NCI-H1092 treated with DMSO at 0.1 percent for 48 hours (cell line): ENCODE data around the gene POLR3GL.

Experiments used
- DNase-seq: peaks from one replicate; lab custom pipeline; 2025; lab: John Stamatoyannopoulos, UW

The POLR3GL gene

DNA sequence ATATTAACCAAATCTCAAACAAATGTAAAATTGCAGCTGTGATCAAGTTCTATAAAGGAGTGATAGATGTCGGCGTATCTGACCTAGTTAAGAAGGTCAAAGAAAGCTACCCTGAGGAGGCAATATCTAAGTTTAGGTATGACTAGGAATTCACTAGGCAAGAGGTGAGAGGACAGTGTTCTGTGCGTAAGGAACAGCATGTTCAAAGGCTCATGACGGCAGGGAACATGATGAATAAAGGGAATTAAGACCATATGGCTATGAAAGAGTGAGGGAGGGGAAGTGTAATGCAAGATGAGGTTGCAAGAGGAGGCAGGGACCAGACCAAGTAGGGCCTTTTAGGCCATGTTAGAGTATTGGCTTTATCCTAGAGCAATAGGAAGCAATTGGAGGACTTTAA lies 15.3 kb upstream of the POLR3GL start:
- DNase-seq = no peak

DNA sequence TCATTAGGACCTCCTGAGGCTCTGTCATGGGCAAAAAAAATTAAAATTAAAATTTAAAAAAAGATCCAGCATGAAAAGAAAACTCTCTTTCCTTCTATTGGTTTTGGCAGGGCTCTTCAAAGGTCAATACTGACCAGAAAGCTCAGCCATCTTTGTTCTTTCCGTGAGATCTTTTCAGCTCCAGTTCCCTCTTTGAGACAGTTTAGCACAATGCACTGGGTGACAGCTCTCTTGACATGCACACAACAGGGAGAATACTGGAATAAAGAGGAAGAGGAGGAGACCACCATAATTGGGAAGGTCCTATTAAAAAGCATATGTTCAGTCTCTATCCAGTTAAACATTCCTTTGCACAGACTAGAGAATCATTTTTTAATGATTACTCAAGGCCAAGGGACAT lies 13.0 kb upstream of the POLR3GL start:
- DNase-seq = no peak

DNA sequence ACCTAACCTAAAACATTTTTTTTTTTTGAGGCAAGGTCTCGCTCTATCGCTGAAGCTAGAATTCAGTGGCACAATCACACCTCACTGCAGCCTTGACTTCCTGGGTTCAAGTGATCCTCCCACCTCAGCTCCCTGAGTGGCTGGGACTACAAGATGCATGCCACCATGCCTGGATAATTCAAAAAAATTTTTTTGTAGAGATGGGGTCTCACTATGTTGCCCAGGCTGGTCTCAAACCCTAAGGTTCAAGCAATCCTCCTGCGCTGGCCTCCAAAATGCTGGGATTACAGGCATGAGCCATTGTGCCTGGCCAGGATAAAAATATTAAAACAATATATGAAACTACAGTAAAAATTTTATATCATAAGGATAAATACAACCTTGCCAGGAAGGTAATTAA lies 11.6 kb upstream of the POLR3GL start:
- no peak for DNase-seq

DNA sequence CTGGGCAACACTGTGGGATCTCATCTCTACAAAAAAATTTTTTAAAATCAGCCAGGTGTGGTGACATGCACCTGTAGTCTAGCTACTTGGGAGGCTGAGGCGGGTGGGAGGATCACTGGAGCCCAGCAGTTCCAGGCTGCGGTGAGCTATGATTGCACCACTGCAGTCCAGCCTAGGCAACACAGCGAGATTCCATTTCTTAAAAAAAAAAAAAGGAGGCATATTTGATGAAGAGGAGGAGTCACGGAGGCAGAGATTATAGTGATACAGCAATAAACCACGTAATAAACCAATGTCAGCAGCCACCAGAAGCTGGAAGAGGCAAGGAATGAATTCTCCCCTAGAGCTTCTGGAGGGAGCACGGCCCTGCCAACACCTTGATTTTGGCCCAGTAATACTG lies 10.6 kb upstream of the POLR3GL start:
- DNase-seq = no peak

DNA sequence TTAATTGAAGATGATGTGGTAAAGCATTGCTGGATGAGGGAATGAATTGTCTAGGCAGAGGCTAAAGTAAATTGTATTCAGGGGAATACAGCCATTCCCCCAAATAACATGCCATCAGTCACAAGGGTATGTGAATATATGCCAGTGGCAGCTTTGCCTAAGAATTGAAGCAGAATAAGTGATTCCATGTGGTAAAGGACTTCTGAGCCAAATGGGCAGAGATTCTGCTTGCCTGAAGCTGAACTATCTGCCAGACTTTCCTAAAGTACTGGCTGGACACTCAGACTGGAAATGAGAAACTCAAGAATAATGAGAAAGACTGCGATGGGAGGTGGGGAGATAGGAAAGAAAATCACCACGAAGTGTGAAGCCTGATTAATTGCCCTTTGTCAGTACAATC lies 9.1 kb upstream of the POLR3GL start:
- DNase-seq = no peak

DNA sequence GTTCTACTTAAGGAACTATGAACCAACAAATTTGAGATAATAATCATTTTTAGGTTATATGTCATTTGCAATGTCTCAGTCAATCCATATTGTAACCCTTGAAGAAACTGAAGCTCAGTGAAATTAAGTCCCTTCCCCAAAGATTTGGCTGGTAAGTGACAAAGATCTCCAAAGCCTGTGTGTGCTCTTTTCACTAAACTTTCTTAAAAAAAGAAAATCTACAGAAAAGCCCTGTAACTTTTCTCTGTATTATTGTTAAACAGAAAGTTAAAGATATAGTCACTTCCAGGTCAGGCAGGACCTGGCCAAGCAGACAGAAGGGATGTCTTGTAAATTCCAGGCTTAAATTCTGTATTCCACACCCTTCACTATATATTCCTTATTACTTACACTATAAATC lies 8.1 kb upstream of the POLR3GL start:
- DNase-seq = no peak

DNA sequence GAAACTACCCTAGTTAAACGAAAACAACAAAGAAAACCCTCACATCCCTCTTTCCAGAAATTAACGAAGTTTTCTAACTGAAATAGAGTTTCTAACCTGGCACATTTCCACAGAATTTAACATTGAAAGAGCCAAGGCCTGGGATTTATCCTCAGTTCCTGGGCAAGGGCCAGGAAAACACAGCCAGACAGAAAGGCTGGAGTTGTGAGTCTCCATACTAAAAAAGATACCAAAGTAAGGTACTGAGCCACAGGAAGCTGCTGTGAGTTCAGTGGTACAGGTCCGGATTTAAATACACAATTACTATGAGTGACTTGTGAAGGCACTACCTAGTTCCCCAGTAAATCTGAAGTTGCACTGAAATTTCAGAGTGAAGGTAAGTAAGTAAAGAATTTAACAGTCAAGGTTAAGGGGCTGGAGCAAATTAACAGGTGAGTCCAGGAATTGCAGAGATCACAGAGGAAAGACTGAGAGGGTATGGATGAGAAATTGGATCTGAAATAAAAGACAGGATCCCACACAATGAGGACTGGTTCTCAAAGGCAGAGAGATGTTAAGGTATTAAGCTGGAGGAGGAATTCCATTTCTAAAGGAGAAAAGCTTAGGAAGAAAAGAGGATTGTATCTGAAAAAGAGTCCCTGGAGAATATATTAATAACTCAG lies 7.6 kb upstream of the POLR3GL start:
- no peak for DNase-seq

DNA sequence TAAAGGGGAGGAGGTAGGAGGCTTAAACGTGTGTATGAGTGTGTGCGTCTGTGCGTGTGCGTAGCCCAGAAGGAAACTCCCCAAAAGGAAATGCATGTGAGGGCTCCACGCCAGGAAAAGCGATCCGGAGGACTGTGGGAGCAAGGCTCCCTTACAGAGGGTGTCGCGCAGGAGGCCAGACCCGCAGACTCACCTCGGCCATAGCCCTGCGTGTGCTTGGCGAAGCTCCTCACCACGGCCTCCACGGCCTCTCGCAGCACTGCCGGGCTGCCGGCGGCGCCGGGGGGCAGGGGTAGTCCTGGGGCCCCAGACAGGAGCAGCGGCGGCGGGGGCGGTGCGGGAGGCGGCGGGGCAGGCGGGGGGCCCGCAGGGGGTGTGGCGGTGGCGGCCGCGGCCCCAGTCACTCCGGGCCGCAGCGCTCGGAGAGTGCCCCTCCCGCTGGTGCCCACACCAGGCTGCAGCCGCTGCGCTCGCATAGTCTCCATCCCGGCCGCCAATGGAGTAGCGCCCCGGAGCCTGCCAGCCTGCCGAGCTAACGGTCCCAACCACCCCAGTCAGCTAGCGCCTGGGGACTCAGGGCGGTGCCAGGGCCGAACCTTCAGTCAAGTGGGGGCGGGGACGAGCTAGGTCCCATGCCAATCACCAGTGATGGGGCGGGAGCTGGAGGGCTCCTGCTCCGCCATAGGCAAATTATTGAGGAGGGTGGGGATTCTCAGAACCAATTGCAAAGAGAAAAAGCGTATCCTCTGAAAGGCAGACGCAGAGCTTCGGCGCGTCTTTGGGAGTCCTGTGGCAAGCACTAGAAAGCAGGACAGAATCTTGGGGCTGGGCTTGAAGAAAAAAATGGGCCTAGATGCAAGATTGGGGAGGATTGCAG lies 6.8 kb upstream of the POLR3GL start, which contains the start of gene LIX1L:
TSS of gene LIX1L (minus strand) at position 575 of the 877 bp plus-strand sequence. CDS start at position 485, 90 bp downstream.
- DNase-seq = peak; percentile 98

DNA sequence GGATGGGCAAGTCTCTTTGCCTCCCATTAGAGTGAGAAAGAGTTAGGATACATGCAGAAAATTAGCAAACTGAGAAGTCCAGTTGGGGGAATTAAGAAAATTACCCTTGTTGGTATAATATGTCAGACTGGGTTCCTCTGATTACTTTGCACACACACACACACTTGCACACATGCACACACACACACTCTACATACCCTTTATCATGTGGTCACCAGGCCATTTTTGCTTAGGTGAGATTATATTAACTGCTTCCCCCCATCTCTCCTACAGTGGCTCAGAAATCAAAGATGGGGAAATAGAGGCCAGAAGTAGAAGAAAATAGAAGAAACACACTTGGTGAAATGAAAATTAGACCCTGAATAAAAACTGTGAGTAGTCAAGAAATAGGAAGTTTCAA lies 5.8 kb upstream of the POLR3GL start:
- no peak for DNase-seq

DNA sequence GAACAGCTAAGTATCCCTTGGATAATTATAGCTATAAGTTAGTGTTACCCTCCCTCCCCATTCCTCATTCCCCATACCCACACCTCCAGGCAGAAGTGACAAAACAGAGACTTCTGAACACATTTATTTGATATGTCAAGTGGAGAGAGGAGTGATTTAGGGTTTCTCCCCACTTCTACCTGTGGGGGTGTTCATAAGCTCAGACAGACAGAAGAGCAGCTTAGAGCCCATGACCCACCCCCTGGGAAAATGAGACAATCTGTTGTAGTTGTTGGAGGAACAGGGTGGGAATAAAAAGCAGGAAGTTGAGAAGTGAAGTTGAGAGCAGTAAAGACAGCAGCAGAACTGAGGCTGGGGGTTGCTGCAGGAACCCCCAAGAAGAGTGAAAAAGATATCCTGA lies 5.2 kb upstream of the POLR3GL start:
- no peak for DNase-seq

DNA sequence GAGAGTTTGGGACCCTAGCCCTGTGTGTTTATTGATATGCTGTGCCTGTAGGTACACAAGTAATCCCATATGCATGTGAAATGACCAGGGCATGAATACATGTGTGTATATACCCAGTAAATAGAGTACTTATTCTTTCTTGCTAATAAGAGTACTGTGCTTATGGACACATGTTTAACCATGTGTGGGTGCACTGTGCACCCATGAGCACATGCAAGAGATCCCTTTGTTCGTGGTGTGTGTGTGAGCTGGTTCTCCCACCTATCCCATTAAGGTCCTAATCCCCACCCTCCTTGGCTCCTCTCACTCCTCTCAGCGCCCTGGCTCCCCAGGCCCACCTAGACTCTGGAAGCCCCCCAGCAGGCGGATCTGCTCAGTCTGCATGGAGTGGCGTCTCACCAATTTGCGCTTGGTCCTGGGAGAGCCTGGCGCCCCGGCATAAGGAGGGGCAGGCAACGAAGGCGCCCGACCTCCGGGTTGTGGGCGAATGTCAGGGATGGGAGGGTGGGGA lies 4.5 kb upstream of the POLR3GL start:
- no peak for DNase-seq

DNA sequence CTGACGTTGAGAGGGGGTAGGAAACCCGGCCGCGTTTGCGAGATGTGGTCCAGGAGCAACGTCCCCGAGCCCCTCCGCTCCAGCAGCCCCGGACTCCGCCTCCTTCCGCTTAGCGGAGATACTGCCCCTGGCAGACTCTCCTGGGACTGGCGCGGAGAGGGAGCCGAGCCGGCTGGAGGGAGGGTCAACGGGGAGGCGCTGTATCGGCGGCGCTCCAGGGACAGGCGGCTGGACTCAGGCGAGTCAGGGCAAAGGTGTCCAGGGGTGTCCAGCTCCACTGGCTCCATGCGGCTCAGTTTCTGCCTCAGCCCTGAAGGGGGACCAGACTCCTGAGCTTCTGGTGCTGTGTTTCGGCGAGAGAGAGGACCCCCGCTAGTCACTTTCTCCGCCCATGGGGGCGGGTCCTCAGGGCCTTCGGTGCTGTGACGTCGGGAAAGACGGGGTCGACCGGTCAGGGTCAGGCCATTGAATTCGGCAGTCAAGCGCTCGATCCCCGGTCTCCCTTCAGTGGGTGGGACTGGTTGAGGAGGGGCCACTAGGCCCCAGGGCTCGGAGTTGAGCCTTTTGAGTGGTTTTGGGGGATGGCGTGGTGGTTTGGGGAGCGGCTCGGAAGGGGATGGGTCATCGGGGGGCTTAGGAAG lies 3.9 kb upstream of the POLR3GL start:
- DNase-seq = peak; percentile 84

DNA sequence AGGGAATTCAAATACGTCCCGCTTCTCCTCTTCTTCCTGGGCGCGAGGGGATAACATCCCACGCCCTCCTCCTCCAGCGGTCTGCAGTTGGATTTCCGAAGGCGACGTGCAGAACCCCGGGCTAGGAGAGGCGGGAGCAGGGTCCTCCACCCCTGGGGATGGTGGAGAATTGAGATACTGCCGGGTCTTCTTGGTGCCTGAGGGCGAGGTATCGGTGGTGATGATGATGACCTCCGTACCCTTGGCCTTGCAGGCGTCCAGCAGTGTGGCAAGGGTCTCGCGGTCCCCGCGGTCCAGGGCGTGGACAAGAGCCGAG lies 3.4 kb upstream of the POLR3GL start:
- DNase-seq = no peak

DNA sequence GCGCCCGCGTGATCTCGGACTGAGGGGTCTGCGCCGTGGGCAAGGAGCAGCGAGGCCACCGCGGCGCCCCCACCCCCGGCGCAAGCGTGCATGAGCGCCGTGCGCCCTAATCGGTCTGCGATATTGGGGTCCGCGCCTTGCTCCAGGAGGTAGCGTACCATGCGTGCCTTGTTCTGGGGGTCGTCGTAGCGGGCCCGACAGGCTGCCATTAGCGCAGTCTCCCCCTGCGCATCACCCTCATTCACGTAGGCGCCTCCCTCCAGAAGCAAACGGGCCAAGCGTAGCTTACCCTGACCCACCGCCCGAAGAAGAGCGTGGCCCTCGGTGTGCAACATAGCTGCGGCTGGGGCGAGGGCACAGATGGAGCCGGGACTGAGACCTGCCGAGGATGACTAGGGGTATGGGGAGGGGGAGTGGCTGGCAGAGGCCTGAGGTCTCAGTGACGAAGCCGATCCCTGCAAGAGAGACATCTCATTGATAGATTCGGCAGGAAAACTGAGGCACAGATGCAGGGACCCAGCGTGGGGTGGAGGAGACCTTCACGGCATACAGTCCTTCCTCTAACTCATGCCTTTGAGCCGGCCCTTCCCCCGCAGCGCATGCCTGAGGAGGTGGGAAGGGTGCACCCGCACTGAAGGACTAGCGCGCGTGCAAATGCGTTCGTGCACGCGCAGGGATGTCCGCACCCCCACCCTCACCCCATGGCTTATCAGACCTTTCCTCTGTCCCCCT lies 2.9 kb upstream of the POLR3GL start:
- peak; percentile 25 for DNase-seq

DNA sequence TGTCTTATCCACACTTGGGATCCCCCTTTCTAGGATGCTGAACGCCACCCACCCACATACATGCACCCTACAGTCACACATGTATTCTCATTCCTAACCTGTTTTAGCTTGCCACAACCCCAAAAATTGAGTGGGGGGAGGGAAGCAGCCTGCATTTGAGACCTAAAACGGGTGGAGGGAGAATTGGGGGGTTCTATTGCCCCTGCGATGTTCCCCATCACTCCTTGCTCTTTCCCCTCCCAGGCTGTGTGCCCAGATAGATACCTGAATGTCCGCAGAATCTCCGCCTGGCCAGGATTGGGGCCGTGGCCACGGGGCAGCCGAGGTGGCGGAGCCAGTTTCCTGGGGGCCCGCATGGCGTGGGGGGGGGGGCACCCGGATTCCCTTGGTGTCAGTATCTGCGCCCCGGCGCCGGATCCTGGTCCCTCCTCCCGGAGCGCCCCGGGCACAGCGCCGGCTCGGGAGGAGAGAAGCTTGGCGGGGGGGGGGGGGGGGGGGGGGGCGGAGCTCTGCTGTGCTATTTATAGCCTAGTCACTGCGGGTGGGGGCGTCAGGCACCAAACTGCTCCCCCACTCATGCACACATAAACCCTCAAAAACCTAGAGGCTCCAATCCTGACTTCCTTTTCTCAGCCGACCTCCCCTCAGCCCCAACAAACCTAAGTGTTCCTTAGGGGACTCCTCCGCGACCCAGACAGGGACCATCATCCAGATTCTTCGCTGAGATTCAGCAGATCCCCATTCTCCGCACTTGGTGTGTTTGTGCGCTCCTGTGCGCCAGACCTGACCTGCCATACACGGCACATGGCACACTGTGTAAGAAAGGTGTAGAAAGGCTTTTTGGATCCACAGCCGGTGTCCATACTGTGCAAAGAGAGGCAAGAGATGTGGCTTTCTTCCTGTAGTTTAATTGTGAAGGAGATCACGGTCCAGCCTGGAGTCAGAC lies 2.1 kb upstream of the POLR3GL start:
- no peak for DNase-seq

DNA sequence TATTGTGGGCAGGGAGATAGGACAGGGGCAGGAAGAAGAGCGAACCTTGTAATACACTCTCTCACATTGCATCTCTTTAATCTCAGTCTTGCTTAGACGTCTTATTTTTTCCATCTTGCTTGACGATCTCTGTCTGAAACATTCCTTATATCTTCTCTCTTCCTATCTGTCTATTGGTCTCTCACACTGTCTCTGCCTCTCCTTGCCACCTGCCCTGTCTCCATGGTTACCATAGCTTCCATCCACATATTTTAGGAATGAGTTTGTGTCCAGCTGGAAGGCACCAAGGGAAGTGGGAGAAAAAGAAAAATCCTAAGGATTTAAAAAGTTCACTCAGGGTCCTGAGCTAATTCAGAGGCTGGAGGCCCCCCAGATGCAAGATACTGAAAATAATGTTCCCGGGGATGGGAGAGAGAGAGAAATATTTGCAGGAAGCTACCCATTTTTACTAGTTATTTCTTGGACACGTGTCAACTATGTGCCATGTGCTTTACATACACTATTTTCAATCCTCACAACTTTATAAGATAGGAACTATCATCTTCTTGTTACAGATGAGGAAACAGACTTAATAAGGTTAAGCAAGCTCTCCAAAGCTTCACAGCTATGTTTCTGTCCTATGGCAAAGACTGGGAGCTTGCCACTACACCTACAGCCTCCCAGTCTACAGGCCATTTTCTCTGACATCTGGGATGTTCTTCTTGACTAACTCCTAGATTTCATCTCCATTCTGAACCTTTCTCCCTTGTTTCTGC lies 1.0 kb upstream of the POLR3GL start:
- no peak for DNase-seq

DNA sequence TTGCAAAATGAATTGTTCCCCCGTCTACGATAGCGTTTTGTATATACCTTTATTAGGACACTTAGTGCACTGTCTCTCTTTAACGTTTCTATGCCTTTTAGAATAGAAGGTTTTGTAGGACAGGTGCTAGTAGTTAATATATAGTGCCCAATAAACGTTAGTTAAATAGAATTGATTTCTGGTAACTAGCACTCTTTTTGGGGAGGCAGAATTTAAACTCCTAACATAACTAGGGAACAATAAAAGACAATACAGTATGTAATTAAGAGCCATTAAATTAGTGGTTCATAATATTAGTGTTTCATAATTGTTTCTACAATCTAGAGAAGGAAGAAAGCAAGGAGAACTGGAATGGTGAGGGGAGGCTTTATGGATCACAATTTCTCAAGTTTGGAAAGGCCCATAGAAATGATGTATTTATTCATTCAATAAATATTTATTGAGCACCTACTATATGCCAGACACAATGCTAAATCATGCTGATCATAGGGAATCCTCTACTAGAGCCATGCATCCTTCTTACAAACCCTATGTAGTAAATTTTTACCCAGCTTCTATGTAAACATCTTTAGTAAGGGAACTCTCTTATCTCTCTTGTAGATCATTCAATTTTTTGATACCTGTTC lies 742 bp downstream of the POLR3GL start:
- DNase-seq = no peak

DNA sequence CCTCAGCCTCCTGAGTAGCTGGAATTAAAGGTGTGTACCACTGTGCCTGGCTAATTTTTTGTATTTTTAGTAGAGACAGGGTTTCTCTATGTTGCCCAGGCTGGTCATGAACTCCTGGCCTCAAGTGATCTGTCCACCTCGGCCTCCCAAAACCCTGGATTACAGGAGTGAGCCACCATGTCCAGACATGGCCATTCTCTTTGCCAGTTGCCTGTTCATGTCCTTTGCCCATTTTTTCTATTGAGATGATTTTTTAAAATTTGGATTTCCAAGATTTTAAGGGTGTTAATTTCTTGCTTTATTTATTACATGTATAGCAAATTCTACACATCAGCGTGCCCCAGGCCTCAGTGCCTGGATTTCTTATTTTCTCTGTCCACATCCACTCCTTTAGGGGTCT lies 2.8 kb downstream of the POLR3GL start:
- DNase-seq = no peak

DNA sequence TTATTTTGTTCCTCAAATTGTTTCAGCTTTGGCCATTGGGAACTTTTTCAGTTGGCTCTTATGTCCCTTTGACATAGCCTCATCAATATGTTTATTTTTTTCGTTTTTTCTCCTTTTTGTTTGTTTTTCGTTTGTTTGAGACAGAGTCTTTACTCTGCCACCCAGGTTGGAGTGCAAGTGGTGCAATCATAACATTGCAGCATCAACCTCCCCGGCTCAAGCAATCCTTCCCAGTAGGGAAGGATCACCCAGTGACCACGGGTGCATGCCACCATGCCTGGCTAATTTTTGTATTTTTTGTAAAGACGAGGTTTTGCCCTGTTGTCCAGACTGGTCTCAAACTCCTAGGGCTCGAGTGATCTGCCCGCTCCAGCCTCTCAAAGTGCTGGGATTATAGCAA lies 8.1 kb downstream of the POLR3GL start:
- no peak for DNase-seq

DNA sequence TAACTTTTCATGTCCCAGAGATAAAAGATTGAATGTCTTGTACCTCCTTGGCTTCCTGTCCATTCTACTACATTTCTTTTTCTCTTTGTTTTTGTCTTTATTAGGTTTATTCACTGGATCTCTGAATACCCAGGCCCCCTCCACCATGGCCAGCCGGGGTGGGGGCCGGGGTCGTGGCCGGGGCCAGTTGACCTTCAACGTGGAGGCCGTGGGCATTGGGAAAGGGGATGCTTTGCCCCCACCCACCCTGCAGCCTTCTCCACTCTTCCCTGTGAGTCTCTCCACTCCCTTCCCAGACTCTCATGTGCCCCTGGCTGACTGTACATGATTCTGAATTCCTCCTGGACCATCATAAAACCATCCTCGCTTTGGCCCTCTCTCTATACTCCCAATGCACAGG lies 10.2 kb downstream of the POLR3GL start:
- no peak for DNase-seq
